ENCODE measurements around the gene ZNF140. TPM values are rescaled to one million over a fixed set of nuclear protein-coding genes. Genes with fewer than 3 reads are reported as not detected.

ZNF140 gene
- total and polyA plus RNA-seq, 2 of the 13 experiments (the other 11 are each of a cell fraction or from before 2014, with no cell fraction given) = 8.7 to 13.5 TPM

DNA sequence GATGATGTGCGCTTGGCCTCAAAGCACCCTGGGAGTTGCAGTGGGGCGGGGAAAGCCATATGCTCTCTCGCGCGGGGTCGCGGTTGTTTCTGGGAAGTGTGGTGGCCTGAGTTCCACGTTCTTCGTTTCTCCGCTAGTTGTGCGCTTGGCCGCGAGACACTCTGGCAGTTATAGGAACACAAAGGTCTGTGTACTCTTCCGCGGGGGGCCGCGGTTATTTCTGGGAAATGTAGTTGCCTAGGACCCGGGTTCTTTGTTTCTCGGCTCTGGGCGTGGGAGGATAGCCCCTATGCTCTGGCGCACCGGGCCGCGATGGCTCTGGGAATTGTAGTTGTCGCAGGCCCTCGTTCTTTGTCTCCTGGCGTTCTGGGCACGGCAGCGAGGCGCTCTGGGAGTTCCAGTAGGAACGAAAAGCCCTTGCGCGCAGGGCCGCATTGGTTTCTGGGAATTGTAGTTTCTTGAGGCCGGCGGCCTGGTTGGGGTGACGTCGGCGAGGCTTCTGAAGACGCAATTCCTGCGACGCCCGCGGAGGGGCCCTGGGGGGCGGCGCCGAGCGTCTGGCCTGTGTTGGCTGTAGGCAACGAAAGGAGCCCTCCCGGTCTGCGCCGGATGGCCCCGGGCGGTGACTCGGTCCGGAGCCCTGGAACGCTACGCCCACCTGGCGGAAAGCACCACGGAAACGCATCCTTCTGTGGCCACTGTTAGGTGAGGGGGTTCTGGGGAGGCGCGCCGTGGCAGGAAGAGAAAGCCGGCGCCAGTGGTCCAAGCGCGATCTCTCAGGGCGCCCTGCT lies at the start of gene ZNF140 (continued):
- TF ChIP-seq, protein P1, sequence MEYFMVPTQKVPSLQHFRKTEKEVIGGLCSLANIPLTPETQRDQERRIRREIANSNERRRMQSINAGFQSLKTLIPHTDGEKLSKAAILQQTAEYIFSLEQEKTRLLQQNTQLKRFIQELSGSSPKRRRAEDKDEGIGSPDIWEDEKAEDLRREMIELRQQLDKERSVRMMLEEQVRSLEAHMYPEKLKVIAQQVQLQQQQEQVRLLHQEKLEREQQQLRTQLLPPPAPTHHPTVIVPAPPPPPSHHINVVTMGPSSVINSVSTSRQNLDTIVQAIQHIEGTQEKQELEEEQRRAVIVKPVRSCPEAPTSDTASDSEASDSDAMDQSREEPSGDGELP (IDR thresholded peaks at IDR 0.05; ENCODE audit: borderline replicate concordance, low read depth) = peak; percentile 25; the same call in 1 of the 2 replicates
- TF ChIP-seq, protein P2, sequence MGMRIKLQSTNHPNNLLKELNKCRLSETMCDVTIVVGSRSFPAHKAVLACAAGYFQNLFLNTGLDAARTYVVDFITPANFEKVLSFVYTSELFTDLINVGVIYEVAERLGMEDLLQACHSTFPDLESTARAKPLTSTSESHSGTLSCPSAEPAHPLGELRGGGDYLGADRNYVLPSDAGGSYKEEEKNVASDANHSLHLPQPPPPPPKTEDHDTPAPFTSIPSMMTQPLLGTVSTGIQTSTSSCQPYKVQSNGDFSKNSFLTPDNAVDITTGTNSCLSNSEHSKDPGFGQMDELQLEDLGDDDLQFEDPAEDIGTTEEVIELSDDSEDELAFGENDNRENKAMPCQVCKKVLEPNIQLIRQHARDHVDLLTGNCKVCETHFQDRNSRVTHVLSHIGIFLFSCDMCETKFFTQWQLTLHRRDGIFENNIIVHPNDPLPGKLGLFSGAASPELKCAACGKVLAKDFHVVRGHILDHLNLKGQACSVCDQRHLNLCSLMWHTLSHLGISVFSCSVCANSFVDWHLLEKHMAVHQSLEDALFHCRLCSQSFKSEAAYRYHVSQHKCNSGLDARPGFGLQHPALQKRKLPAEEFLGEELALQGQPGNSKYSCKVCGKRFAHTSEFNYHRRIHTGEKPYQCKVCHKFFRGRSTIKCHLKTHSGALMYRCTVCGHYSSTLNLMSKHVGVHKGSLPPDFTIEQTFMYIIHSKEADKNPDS (CRISPR knock-in tag; IDR thresholded peaks at IDR 0.05) = 0 out of 2 replicates have a peak, but pooled peaks have one; percentile 58
- TF ChIP-seq MED1 (CRISPR knock-in tag; IDR thresholded peaks at IDR 0.05) (peak; percentile 43), NBN (conservative IDR thresholded peaks at IDR 0.05) (no peak), ZNF354B (CRISPR knock-in tag; IDR thresholded peaks at IDR 0.05) (no peak), MZF1 (CRISPR knock-in tag; IDR thresholded peaks at IDR 0.05; ENCODE audit: borderline replicate concordance) (no peak), ZNF788 (CRISPR knock-in tag; IDR thresholded peaks at IDR 0.05; ENCODE audit: borderline replicate concordance) (peak; percentile 36; the same call in 1 of the 2 replicates), ZNF644 (CRISPR knock-in tag; IDR thresholded peaks at IDR 0.05; ENCODE audit: low read depth) (no peak), KDM5A (IDR thresholded peaks at IDR 0.05; ENCODE audit: borderline replicate concordance, low read length) (peak; percentile 68; the same call in 1 of the 2 replicates), NCOR1 (IDR thresholded peaks at IDR 0.05; ENCODE audit: borderline replicate concordance, low read length) (peak; percentile 30; the same call in 1 of the 2 replicates), RBFOX2 (IDR thresholded peaks at IDR 0.05; ENCODE audit: low read depth, low read length) (peak; percentile 91), ZNF563 (CRISPR knock-in tag; IDR thresholded peaks at IDR 0.05) (peak; percentile 50; the same call in 1 of the 2 replicates), RBAK (CRISPR knock-in tag; IDR thresholded peaks at IDR 0.05) (no peak), GLI4 (CRISPR knock-in tag; IDR thresholded peaks at IDR 0.05; ENCODE audit: borderline replicate concordance) (peak; percentile 44; the same call in 1 of the 2 replicates), MYC (CRISPR knock-in tag; IDR thresholded peaks at IDR 0.05; ENCODE audit: borderline replicate concordance) (peak; percentile 77), TOPORS (CRISPR knock-in tag; IDR thresholded peaks at IDR 0.05) (no peak)
- TF ChIP-seq, protein P3, sequence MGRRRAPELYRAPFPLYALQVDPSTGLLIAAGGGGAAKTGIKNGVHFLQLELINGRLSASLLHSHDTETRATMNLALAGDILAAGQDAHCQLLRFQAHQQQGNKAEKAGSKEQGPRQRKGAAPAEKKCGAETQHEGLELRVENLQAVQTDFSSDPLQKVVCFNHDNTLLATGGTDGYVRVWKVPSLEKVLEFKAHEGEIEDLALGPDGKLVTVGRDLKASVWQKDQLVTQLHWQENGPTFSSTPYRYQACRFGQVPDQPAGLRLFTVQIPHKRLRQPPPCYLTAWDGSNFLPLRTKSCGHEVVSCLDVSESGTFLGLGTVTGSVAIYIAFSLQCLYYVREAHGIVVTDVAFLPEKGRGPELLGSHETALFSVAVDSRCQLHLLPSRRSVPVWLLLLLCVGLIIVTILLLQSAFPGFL (CRISPR knock-in tag; IDR thresholded peaks at IDR 0.05) = no peak
- TF ChIP-seq, protein P4, sequence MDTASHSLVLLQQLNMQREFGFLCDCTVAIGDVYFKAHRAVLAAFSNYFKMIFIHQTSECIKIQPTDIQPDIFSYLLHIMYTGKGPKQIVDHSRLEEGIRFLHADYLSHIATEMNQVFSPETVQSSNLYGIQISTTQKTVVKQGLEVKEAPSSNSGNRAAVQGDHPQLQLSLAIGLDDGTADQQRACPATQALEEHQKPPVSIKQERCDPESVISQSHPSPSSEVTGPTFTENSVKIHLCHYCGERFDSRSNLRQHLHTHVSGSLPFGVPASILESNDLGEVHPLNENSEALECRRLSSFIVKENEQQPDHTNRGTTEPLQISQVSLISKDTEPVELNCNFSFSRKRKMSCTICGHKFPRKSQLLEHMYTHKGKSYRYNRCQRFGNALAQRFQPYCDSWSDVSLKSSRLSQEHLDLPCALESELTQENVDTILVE (CRISPR knock-in tag; IDR thresholded peaks at IDR 0.05) = peak; percentile 78
- TF ChIP-seq, protein P5, sequence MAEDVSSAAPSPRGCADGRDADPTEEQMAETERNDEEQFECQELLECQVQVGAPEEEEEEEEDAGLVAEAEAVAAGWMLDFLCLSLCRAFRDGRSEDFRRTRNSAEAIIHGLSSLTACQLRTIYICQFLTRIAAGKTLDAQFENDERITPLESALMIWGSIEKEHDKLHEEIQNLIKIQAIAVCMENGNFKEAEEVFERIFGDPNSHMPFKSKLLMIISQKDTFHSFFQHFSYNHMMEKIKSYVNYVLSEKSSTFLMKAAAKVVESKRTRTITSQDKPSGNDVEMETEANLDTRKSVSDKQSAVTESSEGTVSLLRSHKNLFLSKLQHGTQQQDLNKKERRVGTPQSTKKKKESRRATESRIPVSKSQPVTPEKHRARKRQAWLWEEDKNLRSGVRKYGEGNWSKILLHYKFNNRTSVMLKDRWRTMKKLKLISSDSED (CRISPR knock-in tag; IDR thresholded peaks at IDR 0.05) = 0 out of 2 replicates have a peak, but pooled peaks have one; percentile 63
- TF ChIP-seq, protein P6, sequence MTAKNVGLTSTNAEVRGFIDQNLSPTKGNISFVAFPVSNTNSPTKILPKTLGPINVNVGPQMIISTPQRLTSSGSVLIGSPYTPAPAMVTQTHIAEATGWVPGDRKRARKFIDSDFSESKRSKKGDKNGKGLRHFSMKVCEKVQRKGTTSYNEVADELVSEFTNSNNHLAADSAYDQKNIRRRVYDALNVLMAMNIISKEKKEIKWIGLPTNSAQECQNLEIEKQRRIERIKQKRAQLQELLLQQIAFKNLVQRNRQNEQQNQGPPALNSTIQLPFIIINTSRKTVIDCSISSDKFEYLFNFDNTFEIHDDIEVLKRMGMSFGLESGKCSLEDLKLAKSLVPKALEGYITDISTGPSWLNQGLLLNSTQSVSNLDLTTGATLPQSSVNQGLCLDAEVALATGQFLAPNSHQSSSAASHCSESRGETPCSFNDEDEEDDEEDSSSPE (CRISPR knock-in tag; IDR thresholded peaks at IDR 0.05) = 0 out of 2 replicates have a peak, but pooled peaks have one; percentile 14

Measured in HepG2 (cell line).